HL-60/S4 (cell line): ENCODE results near the gene AP2A2.

Experiments
- in situ Hi-C: fragments of 300-500 bp; cut with MboI; formaldehyde crosslinking; loops from 2 replicates; pipeline ENCODE4 v1.14.3; 2022; ENCODE audit warnings: low sequenced_read_pairs

Gene AP2A2

GRCh38 chr11:924406-925157, 1.1 kb upstream of the AP2A2 start:
- in situ Hi-C loops, result no loop called here

GRCh38 chr11:925158-925495, 543 bp upstream of the AP2A2 start:
- in situ Hi-C loops, result no loop called here

- in situ Hi-C loops, result no loop called here
These were observed 759 bp downstream of the AP2A2 start for GRCh38 chr11:926341-926916.

- in situ Hi-C loops, result no loop called here
These were observed 2.2 kb downstream of the AP2A2 start for GRCh38 chr11:927871-928270.

GRCh38 chr11:928786-929185, 3.1 kb downstream of the AP2A2 start:
- in situ Hi-C loops, result no loop called here

GRCh38 chr11:929405-929804, 3.7 kb downstream of the AP2A2 start:
- in situ Hi-C loops, result no loop called here

GRCh38 chr11:931385-931784, 5.7 kb downstream of the AP2A2 start:
- in situ Hi-C loops, result no loop called here

GRCh38 chr11:932435-932834, 6.8 kb downstream of the AP2A2 start:
- in situ Hi-C loops, result no loop called here

- in situ Hi-C loops, result no loop called here
These were observed 7.6 kb downstream of the AP2A2 start for GRCh38 chr11:933142-933851.

GRCh38 chr11:933936-934335, 8.3 kb downstream of the AP2A2 start:
- in situ Hi-C loops, result no loop called here

GRCh38 chr11:934527-934926, 8.9 kb downstream of the AP2A2 start:
- in situ Hi-C loops, result no loop called here

- in situ Hi-C loops, result no loop called here
These were observed 10.5 kb downstream of the AP2A2 start for GRCh38 chr11:936199-936598.

- in situ Hi-C loops, result no loop called here
These were observed 12.2 kb downstream of the AP2A2 start for GRCh38 chr11:937841-938261.

GRCh38 chr11:940496-941135, 14.9 kb downstream of the AP2A2 start:
- in situ Hi-C loops, result no loop called here

- in situ Hi-C loops, result no loop called here
These were observed 17.2 kb downstream of the AP2A2 start for GRCh38 chr11:942823-943222.

- in situ Hi-C loops, result no loop called here
These were observed 19.2 kb downstream of the AP2A2 start for GRCh38 chr11:944711-945470.

- in situ Hi-C loops, result no loop called here
These were observed 20.3 kb downstream of the AP2A2 start for GRCh38 chr11:945986-946385.

- in situ Hi-C loops, result no loop called here
These were observed 22.1 kb downstream of the AP2A2 start for GRCh38 chr11:947744-948143.

GRCh38 chr11:951507-951906, 25.8 kb downstream of the AP2A2 start:
- in situ Hi-C loops, result no loop called here

GRCh38 chr11:952406-953385, 27.0 kb downstream of the AP2A2 start:
- in situ Hi-C loops, result no loop called here
